CD4-positive, CD25-positive, alpha-beta regulatory T cell (primary cell): ENCODE data around the gene ZNF254. TPM values are rescaled to one million over a fixed set of nuclear protein-coding genes. Genes with fewer than 3 reads are reported as not detected.
A peak's percentile ranks its signal among the peaks of the same experiment; 100 is the strongest.

ENCODE experiments used
- ATAC-seq, 2 donors: fragments of 150-1000 bp; cut with Tn5 transposase; one replicate each; pipeline ENCODE4 v1.10.0; 2021; ENCODE audit warnings: low read depth in 2 of 2, moderate number of reproducible peaks in 2 of 2, moderate library complexity in 1 of 2
- DNase-seq, 3 donors: peaks; one replicate each; pipeline versions ENCODE4 v3.0.0 to v3.0.0-alpha.2; 2012 to 2022; ENCODE audit warnings: mixed read lengths in 1 of 3
- H3K27ac ChIP-seq: one replicate; pipeline ENCODE4 v1.7.0; 2013; ENCODE audit warnings: mild to moderate bottlenecking, low read length; ENCODE audit not compliant: insufficient read depth, poor library complexity, severe bottlenecking
- H3K27me3 ChIP-seq: one replicate; pipeline ENCODE4 v1.7.0; 2013; ENCODE audit warnings: low read length; ENCODE audit not compliant: control insufficient read depth, insufficient read depth
- H3K36me3 ChIP-seq: one replicate; pipeline ENCODE4 v1.7.0; 2013; ENCODE audit warnings: mild to moderate bottlenecking, low read length, moderate library complexity; ENCODE audit not compliant: control insufficient read depth, insufficient read depth
- H3K4me1 ChIP-seq: 2 replicates; pipeline ENCODE4 v1.7.0; 2013; ENCODE audit warnings: mild to moderate bottlenecking, low read length; ENCODE audit not compliant: insufficient read depth, control insufficient read depth, poor library complexity, severe bottlenecking
- H3K4me3 ChIP-seq: one replicate; pipeline ENCODE4 v1.7.0; 2013; ENCODE audit warnings: low read depth, mild to moderate bottlenecking, low read length, moderate library complexity
- H3K9me3 ChIP-seq, 2 experiments: 1 replicate in 1 of 2; 2 replicates in 1 of 2; pipeline ENCODE4 v1.7.0; 2013; ENCODE audit warnings: low read length in 2 of 2, mild to moderate bottlenecking in 1 of 2, moderate library complexity in 1 of 2; ENCODE audit not compliant: control insufficient read depth in 2 of 2
- H3K27ac Mint-ChIP-seq, 3 donors: one replicate each; pipeline ENCODE4 v1.8.0; 2020 to 2022; ENCODE audit warnings: mild to moderate bottlenecking in 3 of 3, mixed read lengths in 3 of 3, moderate library complexity in 2 of 3
- H3K27me3 Mint-ChIP-seq: one replicate; pipeline ENCODE4 v1.8.0; 2022; ENCODE audit warnings: mild to moderate bottlenecking, mixed read lengths
- H3K36me3 Mint-ChIP-seq: one replicate; pipeline ENCODE4 v1.8.0; 2020; ENCODE audit warnings: mixed read lengths
- H3K4me1 Mint-ChIP-seq, 4 donors: one replicate each; pipeline ENCODE4 v1.8.0; 2020 to 2022; ENCODE audit warnings: mixed read lengths in 4 of 4, mild to moderate bottlenecking in 1 of 4
- H3K4me3 Mint-ChIP-seq, 4 donors: one replicate each; pipeline ENCODE4 v1.8.0; 2020 to 2022; ENCODE audit warnings: mild to moderate bottlenecking in 4 of 4, mixed read lengths in 4 of 4, moderate library complexity in 3 of 4
- H3K9me3 Mint-ChIP-seq, 7 donors: one replicate each; pipeline ENCODE4 v1.8.0; 2020 to 2022; ENCODE audit warnings: mixed read lengths in 7 of 7, mild to moderate bottlenecking in 3 of 7, moderate library complexity in 2 of 7
- polyA plus RNA-seq, 4 donors: library from polyadenylated mRNA; unstranded; fragments of 300-500 nt; fragmentation: Illumina TruSeq; gene quantifications; one replicate each; pipeline ENCODE4 v1.2.3, GENCODE V29; 2021
- total RNA-seq: library from RNA; stranded (reverse); gene quantifications from one replicate; pipeline ENCODE4 v1.2.3, GENCODE V29; 2022

ZNF254 gene
- total and polyA plus RNA-seq, 5 donors from 2014 or later, result 5.5 to 11.0 (median 6.8) TPM

DNA sequence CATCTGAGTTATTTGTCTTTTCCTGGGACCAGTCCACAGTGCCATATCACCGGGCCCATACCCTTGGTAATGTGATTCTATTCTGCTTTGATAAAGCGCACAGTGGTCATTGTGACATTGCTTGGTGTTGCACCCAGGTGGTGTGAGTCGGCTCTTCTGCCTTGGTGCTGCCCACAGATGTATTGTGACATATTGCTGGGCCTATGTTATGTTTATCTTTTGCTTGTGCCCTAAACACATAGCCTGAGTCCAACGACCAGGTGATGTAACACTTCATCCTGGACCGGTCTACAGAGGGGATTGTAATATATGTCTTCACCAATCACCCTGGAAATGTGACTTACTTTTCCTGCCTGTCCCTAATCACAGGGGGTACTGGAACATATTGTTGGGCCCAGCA lies 23.7 kb upstream of the ZNF254 start:
- H3K27me3 Mint-ChIP-seq, result no peaks in the 10 kb centered on the region
- H3K9me3 Mint-ChIP-seq, result peaks cover 0 to 2% (median 0%) of the 10 kb centered on the region in 7 donors
- H3K36me3 Mint-ChIP-seq, result peaks cover 53% of the 10 kb centered on the region

DNA sequence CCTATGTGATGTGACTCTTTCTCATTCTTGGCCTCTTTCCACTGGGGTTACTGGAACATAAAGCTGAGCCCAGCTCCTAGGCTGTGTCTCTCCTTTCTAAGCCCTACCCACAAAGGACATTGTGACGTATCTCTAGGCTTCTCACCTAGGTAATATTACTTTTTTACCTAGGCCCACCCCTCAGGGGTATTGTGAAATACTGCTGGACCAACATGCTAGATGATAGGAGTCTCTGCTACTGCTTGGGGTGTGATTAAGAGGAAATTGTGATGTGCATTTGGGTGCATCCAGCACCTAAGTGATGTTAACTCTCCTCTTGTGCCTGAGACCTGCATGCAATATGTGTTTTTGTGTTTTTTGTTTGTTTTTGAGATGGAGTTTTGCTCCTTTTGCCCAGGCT lies 22.8 kb upstream of the ZNF254 start:
- Mint-ChIP-seq H3K4me3 (no peak overlapping the region), H3K36me3 (peaks cover 51% of the 10 kb centered on the region), H3K27ac (peak overlapping the region in 1 of 3 donors; percentile 66), H3K4me1 (peaks cover 0 to 21% (median 3%) of the 10 kb centered on the region in 4 donors), H3K9me3 (peaks cover 0 to 1% (median 0%) of the 10 kb centered on the region in 7 donors), H3K27me3 (no peaks in the 10 kb centered on the region)
- Histone ChIP-seq H3K9me3 (no peaks in the 10 kb centered on the region), H3K27me3 (no peaks in the 10 kb centered on the region), H3K4me1 (no peaks in the 10 kb centered on the region), H3K27ac (no peak overlapping the region), H3K36me3 (peaks cover 31% of the 10 kb centered on the region), H3K4me3 (no peak overlapping the region)
- DNase-seq, result no peak
- ATAC-seq, result no peak

More for the DNA sequence above, 23.7 kb upstream of the ZNF254 start:
- Histone ChIP-seq H3K27me3 (no peaks in the 10 kb centered on the region), H3K9me3 (no peaks in the 10 kb centered on the region), H3K27ac (no peak overlapping the region), H3K36me3 (peaks cover 36% of the 10 kb centered on the region), H3K4me1 (no peaks in the 10 kb centered on the region), H3K4me3 (no peak overlapping the region)
- Mint-ChIP-seq H3K27ac (peak overlapping the region in 2 of 3 donors; percentile 26 to 37), H3K4me1 (peaks cover 0 to 20% (median 3%) of the 10 kb centered on the region in 4 donors), H3K4me3 (no peak overlapping the region)
- ATAC-seq (no peak), DNase-seq (no peak)

GRCh38 chr19:24065243-24065642 lies 21.7 kb upstream of the ZNF254 start:
- no peak overlapping the region for H3K4me3 ChIP-seq
- H3K27me3 ChIP-seq, result no peaks in the 10 kb centered on the region
- Mint-ChIP-seq H3K4me1 (peaks cover 0 to 19% (median 3%) of the 10 kb centered on the region in 4 donors), H3K9me3 (peaks cover 0 to 1% (median 0%) of the 10 kb centered on the region in 7 donors), H3K36me3 (peaks cover 46% of the 10 kb centered on the region), H3K27ac (peak overlapping the region in 1 of 3 donors; percentile 66), H3K4me3 (no peak overlapping the region), H3K27me3 (no peaks in the 10 kb centered on the region)
- no peak overlapping the region for H3K27ac ChIP-seq
- H3K9me3 ChIP-seq, result no peaks in the 10 kb centered on the region
- ATAC-seq (no peak), DNase-seq (no peak)
- H3K4me1 ChIP-seq, result no peaks in the 10 kb centered on the region
- peaks cover 27% of the 10 kb centered on the region for H3K36me3 ChIP-seq

GRCh38 chr19:24065865-24066604 lies 21.0 kb upstream of the ZNF254 start:
- Mint-ChIP-seq H3K4me3 (no peak overlapping the region), H3K36me3 (peaks cover 38% of the 10 kb centered on the region), H3K27me3 (no peaks in the 10 kb centered on the region), H3K9me3 (peaks cover 0 to 1% (median 0%) of the 10 kb centered on the region in 7 donors), H3K27ac (peak overlapping the region; percentile 49 to 68 (median 66)), H3K4me1 (peaks cover 0 to 13% (median 3%) of the 10 kb centered on the region in 4 donors)
- H3K4me1 ChIP-seq, result no peaks in the 10 kb centered on the region
- H3K9me3 ChIP-seq, result no peaks in the 10 kb centered on the region
- no peak overlapping the region for H3K4me3 ChIP-seq
- no peak for DNase-seq
- no peak for ATAC-seq
- peaks cover 22% of the 10 kb centered on the region for H3K36me3 ChIP-seq
- no peaks in the 10 kb centered on the region for H3K27me3 ChIP-seq
- no peak overlapping the region for H3K27ac ChIP-seq

DNA sequence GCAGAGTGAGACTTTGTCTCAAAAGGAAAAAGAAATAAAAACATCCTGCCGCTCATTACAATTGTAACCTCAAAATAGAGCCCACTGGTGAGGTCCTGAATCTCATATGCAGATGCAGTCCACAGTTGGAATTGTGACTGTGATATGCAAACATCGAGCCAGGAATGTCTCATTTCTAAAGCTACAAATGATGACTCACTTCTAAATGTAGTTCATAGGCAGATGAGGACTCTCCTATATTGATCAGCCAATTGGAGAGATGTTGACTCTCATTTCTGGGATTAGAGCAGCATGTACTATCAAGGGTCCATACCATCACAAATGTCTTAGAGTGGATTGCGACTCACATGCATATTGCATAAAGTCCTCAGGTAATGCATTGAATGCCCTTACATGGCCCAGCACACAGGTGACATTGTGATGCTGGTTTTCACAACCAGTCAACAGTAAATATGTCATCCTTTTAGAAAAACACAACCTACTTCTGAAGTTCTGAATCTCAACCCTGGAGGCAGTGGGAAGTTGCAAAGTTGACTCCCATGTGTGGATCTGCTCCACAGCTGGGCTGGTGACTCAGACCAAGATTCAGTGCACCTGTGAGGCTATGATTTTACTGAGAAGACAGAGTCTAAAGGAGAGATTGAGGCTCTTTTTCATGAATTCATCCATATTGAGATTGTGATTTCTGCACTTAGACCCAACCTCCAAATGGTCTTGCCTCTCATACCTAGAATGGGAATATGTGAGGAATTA lies 16.9 kb upstream of the ZNF254 start:
- Mint-ChIP-seq H3K36me3 (peaks cover 56% of the 10 kb centered on the region), H3K4me3 (no peak overlapping the region), H3K27ac (peak overlapping the region in 1 of 3 donors; percentile 52), H3K27me3 (no peaks in the 10 kb centered on the region), H3K9me3 (peaks cover 0 to 13% (median 2%) of the 10 kb centered on the region in 7 donors), H3K4me1 (peaks cover 5 to 17% (median 8%) of the 10 kb centered on the region in 4 donors)
- H3K4me1 ChIP-seq, result no peaks in the 10 kb centered on the region
- no peak for DNase-seq
- peaks cover 33% of the 10 kb centered on the region for H3K36me3 ChIP-seq
- ATAC-seq, result no peak
- no peak overlapping the region for H3K4me3 ChIP-seq
- no peaks in the 10 kb centered on the region for H3K27me3 ChIP-seq
- H3K27ac ChIP-seq, result no peak overlapping the region
- H3K9me3 ChIP-seq, result no peaks in the 10 kb centered on the region

- H3K27me3 Mint-ChIP-seq, result no peaks in the 10 kb centered on the region
- H3K4me3 Mint-ChIP-seq, result no peak overlapping the region
Measured at GRCh38 chr19:24071078-24071477, 15.9 kb upstream of the ZNF254 start.

DNA sequence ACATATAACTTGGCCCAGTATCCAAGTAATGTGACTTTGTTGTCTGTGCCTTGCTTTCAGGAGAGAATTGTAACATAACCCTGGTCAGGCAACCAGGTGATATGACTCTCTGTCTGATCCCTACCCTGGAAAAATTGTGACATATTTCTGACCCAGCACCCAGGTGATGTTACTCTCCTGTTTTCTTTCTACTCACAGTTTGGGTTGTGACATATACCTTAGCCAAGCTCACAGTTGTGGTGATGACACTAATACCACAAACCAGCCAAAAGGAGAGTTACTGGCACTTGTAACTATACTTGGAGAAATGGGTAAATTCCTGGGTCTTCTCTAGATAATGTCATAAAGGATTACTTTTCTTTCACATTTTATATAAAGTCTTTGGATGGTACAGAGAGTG lies 14.3 kb upstream of the ZNF254 start:
- no peaks in the 10 kb centered on the region for H3K4me1 ChIP-seq
- Mint-ChIP-seq H3K27me3 (no peaks in the 10 kb centered on the region), H3K4me1 (peaks cover 5 to 14% (median 10%) of the 10 kb centered on the region in 4 donors), H3K4me3 (no peak overlapping the region), H3K27ac (no peak overlapping the region), H3K9me3 (peaks cover 0 to 13% (median 5%) of the 10 kb centered on the region in 7 donors), H3K36me3 (peaks cover 54% of the 10 kb centered on the region)
- no peak for DNase-seq
- no peak overlapping the region for H3K27ac ChIP-seq
- H3K9me3 ChIP-seq, result no peaks in the 10 kb centered on the region
- H3K4me3 ChIP-seq, result no peak overlapping the region
- no peaks in the 10 kb centered on the region for H3K27me3 ChIP-seq
- H3K36me3 ChIP-seq, result peaks cover 24% of the 10 kb centered on the region
- no peak for ATAC-seq

More at GRCh38 chr19:24071078-24071477, 15.9 kb upstream of the ZNF254 start:
- H3K9me3 Mint-ChIP-seq, result peaks cover 0 to 13% (median 5%) of the 10 kb centered on the region in 7 donors
- no peaks in the 10 kb centered on the region for H3K4me1 ChIP-seq
- no peak overlapping the region for H3K4me3 ChIP-seq
- no peak for DNase-seq
- no peak overlapping the region for H3K27ac Mint-ChIP-seq
- no peaks in the 10 kb centered on the region for H3K9me3 ChIP-seq
- no peak for ATAC-seq
- H3K27me3 ChIP-seq, result no peaks in the 10 kb centered on the region
- peaks cover 30% of the 10 kb centered on the region for H3K36me3 ChIP-seq
- H3K4me1 Mint-ChIP-seq, result peaks cover 5 to 13% (median 8%) of the 10 kb centered on the region in 4 donors
- H3K36me3 Mint-ChIP-seq, result peaks cover 56% of the 10 kb centered on the region
- H3K27ac ChIP-seq, result no peak overlapping the region
